Caco-2 (cell line): ENCODE results near the gene TMEM273. TPM values are rescaled to one million over a fixed set of nuclear protein-coding genes. Genes with fewer than 3 reads are reported as not detected.

Source experiments
- BruUV-seq: library from RNA; stranded (reverse); fragments of 400-500 nt; replicated peaks from 2 replicates; lab custom pipeline; 2021; lab: Mats Ljungman, UMichigan
- CTCF ChIA-PET: fragments of 300-600 bp; sonication (Branson Sonifier 250); formaldehyde crosslinking; loops from one replicate; lab custom pipeline; 2022; ENCODE audit warnings: antibody characterized with exemption; lab: Charles Lee
- POLR2A ChIA-PET: fragments of 300-600 bp; sonication (Branson Sonifier 250); formaldehyde crosslinking; loops from one replicate; lab custom pipeline; 2022; ENCODE audit warnings: antibody characterized with exemption; lab: Charles Lee
- DNase-seq, 2 experiments: peaks; one replicate each; pipeline versions ENCODE4 v3.0.0 to v3.0.0-alpha.2; 2020 to 2022
- H3K27me3 ChIP-seq: replicated peaks from 2 replicates; pipeline ENCODE4 v1.6.0; 2011; ENCODE audit warnings: low read length; ENCODE audit not compliant: control insufficient read depth, insufficient read depth
- H3K36me3 ChIP-seq: 2 replicates; pipeline ENCODE4 v1.5.1; 2011; ENCODE audit warnings: low read length; ENCODE audit not compliant: control insufficient read depth, insufficient read depth
- H3K4me1 ChIP-seq: fragments of 250-450 bp; sonication (Bioruptor Pico); 2 replicates; pipeline ENCODE4 v1.5.1; 2020; ENCODE audit warnings: mild to moderate bottlenecking
- H3K4me3 ChIP-seq: 2 replicates; pipeline ENCODE4 v1.5.1; 2011; ENCODE audit warnings: low read depth, mild to moderate bottlenecking, control low read depth, low read length
- H3K9me3 ChIP-seq: fragments of 250-450 bp; sonication (Bioruptor Pico); 2 replicates; pipeline ENCODE4 v1.5.1; 2020; ENCODE audit warnings: mild to moderate bottlenecking, moderate library complexity
- H3K27ac Mint-ChIP-seq: one replicate; pipeline ENCODE4 v1.8.0; 2022; ENCODE audit warnings: mixed read lengths; ENCODE audit not compliant: unreplicated experiment
- H3K27me3 Mint-ChIP-seq: one replicate; pipeline ENCODE4 v1.8.0; 2022; ENCODE audit warnings: mixed read lengths; ENCODE audit not compliant: insufficient read depth, unreplicated experiment
- H3K36me3 Mint-ChIP-seq: one replicate; pipeline ENCODE4 v1.8.0; 2022; ENCODE audit warnings: mild to moderate bottlenecking, mixed read lengths; ENCODE audit not compliant: insufficient read depth, unreplicated experiment
- H3K4me1 Mint-ChIP-seq: one replicate; pipeline ENCODE4 v1.8.0; 2022; ENCODE audit warnings: low read depth, mixed read lengths; ENCODE audit not compliant: unreplicated experiment
- H3K4me3 Mint-ChIP-seq: one replicate; pipeline ENCODE4 v1.8.0; 2022; ENCODE audit warnings: mild to moderate bottlenecking, moderate library complexity, mixed read lengths; ENCODE audit not compliant: unreplicated experiment
- H3K9me3 Mint-ChIP-seq: one replicate; pipeline ENCODE4 v1.8.0; 2022; ENCODE audit warnings: mixed read lengths; ENCODE audit not compliant: unreplicated experiment
- CTCF ChIP-seq, 2 experiments: fragments of 200-600 bp in 1 of 2; IDR thresholded peaks; 1 replicate in 1 of 2; 2 replicates in 1 of 2; pipeline versions ENCODE4 v1.5.1 to v1.8.0; 2011 to 2022; ENCODE audit warnings: antibody characterized with exemption in 1 of 2, control low read depth in 1 of 2, inconsistent platforms in 1 of 2, low read depth in 1 of 2, low read length in 1 of 2, mild to moderate bottlenecking in 1 of 2, moderate library complexity in 1 of 2; ENCODE audit not compliant: insufficient read depth in 1 of 2, severe bottlenecking in 1 of 2, unreplicated experiment in 1 of 2
- intact Hi-C: fragments of 100-400 bp; cut with micrococcal nuclease; formaldehyde crosslinking; loops from one replicate; pipeline ENCODE4 v1.10.0; 2022; ENCODE audit not compliant: unreplicated experiment
- total RNA-seq: library from RNA; stranded (reverse); gene quantifications from 2 replicates; pipeline ENCODE4 v1.2.3, GENCODE V29; 2022

TMEM273 gene
- total RNA-seq, 1 experiment from 2014 or later: not detected

GRCh38 chr10:49143249-49143648 lies 44.9 kb downstream of the TMEM273 start:
- Histone ChIP-seq H3K27me3 (0 out of 2 replicates have a peak, but pooled peaks cover 1% of the 10 kb centered on the region), H3K9me3 (0 out of 2 replicates have a peak, but pooled peaks cover 6% of the 10 kb centered on the region), H3K36me3 (no peaks in the 10 kb centered on the region), H3K4me1 (no peaks in the 10 kb centered on the region), H3K4me3 (no peak overlapping the region)
- CTCF ChIA-PET: no interaction called here
- TF ChIP-seq CTCF (IDR thresholded peaks at IDR 0.05; ENCODE audit: insufficient read depth in 1 of 2, low read depth in 1 of 2, low read length in 1 of 2, severe bottlenecking in 1 of 2, unreplicated experiment in 1 of 2): no peak
- Mint-ChIP-seq H3K27me3 (peaks cover 15% of the 10 kb centered on the region), H3K4me1 (no peaks in the 10 kb centered on the region), H3K27ac (no peak overlapping the region), H3K36me3 (no peaks in the 10 kb centered on the region), H3K4me3 (no peak overlapping the region), H3K9me3 (no peaks in the 10 kb centered on the region)
- BruUV-seq: no TSS peak
- intact Hi-C loops: no loop called here
- DNase-seq: no peak
- POLR2A ChIA-PET: no interaction called here

- intact Hi-C loops: no loop called here
- BruUV-seq: no TSS peak
Measured at GRCh38 chr10:49141541-49142332, 46.5 kb downstream of the TMEM273 start.

More at GRCh38 chr10:49141541-49142332, 46.5 kb downstream of the TMEM273 start:
- TF ChIP-seq CTCF (IDR thresholded peaks at IDR 0.05; ENCODE audit: insufficient read depth in 1 of 2, low read depth in 1 of 2, low read length in 1 of 2, severe bottlenecking in 1 of 2, unreplicated experiment in 1 of 2): no peak
- peaks cover 18% of the 10 kb centered on the region for H3K27me3 Mint-ChIP-seq
- H3K9me3 Mint-ChIP-seq: no peaks in the 10 kb centered on the region
- H3K4me1 ChIP-seq: no peaks in the 10 kb centered on the region
- DNase-seq: no peak
- ChIA-PET CTCF (no interaction called here), POLR2A (no interaction called here)
- no peaks in the 10 kb centered on the region for H3K4me1 Mint-ChIP-seq
- no peak overlapping the region for H3K27ac Mint-ChIP-seq
- H3K27me3 ChIP-seq: 0 out of 2 replicates have a peak, but pooled peaks cover 1% of the 10 kb centered on the region
- H3K4me3 Mint-ChIP-seq: no peak overlapping the region
- no peak overlapping the region for H3K4me3 ChIP-seq
- no peaks in the 10 kb centered on the region for H3K36me3 ChIP-seq
- H3K36me3 Mint-ChIP-seq: no peaks in the 10 kb centered on the region
- no peaks in the 10 kb centered on the region for H3K9me3 ChIP-seq
